Calu3 (cell line): Measurements from ENCODE around the gene CPA1. TPM values are rescaled to one million over a fixed set of nuclear protein-coding genes. Genes with fewer than 3 reads are reported as not detected.

Experiments
- BruUV-seq: library from RNA; stranded (reverse); fragments of 400-500 nt; replicated peaks from 2 replicates; lab custom pipeline; 2021; lab: Mats Ljungman, UMichigan
- CTCF ChIA-PET: fragments of 300-600 bp; sonication (Branson Sonifier 250); formaldehyde crosslinking; loops from one replicate; lab custom pipeline; 2022; ENCODE audit warnings: antibody characterized with exemption; lab: Charles Lee
- DNase-seq: peaks from one replicate; pipeline ENCODE4 v3.0.0; 2022
- H3K27ac Mint-ChIP-seq: one replicate; pipeline ENCODE4 v1.8.0; 2022; ENCODE audit warnings: mixed read lengths; ENCODE audit not compliant: unreplicated experiment
- H3K27me3 Mint-ChIP-seq: one replicate; pipeline ENCODE4 v1.8.0; 2022; ENCODE audit warnings: mixed read lengths; ENCODE audit not compliant: unreplicated experiment
- H3K36me3 Mint-ChIP-seq: one replicate; pipeline ENCODE4 v1.8.0; 2022; ENCODE audit warnings: mild to moderate bottlenecking, moderate library complexity, mixed read lengths; ENCODE audit not compliant: insufficient read depth, unreplicated experiment
- H3K4me1 Mint-ChIP-seq: one replicate; pipeline ENCODE4 v1.8.0; 2022; ENCODE audit warnings: mild to moderate bottlenecking, low read depth, mixed read lengths; ENCODE audit not compliant: unreplicated experiment
- H3K4me3 Mint-ChIP-seq: one replicate; pipeline ENCODE4 v1.8.0; 2022; ENCODE audit warnings: mild to moderate bottlenecking, low read depth, moderate library complexity, mixed read lengths; ENCODE audit not compliant: unreplicated experiment
- H3K9me3 Mint-ChIP-seq: one replicate; pipeline ENCODE4 v1.8.0; 2022; ENCODE audit warnings: low read depth, mixed read lengths; ENCODE audit not compliant: unreplicated experiment
- CTCF ChIP-seq: fragments of 200-600 bp; IDR thresholded peaks from one replicate; pipeline ENCODE4 v1.8.0; 2022; ENCODE audit warnings: antibody characterized with exemption; ENCODE audit not compliant: unreplicated experiment
- intact Hi-C: fragments of 100-400 bp; cut with micrococcal nuclease; formaldehyde crosslinking; loops from one replicate; pipeline ENCODE4 v1.10.0; 2022; ENCODE audit not compliant: unreplicated experiment
- total RNA-seq: library from RNA; stranded (reverse); gene quantifications from 2 replicates; pipeline ENCODE4 v1.2.3, GENCODE V29; 2022

The CPA1 gene
- total RNA-seq, 1 experiment from 2014 or later, result not detected

- no TSS peak for BruUV-seq
- intact Hi-C loops, result no loop called here
- H3K4me1 Mint-ChIP-seq, result peaks cover 16% of the 10 kb centered on the region
Observed at GRCh38 chr7:130365511-130366441, 14.5 kb upstream of the CPA1 start.

GRCh38 chr7:130366564-130366963, 13.7 kb upstream of the CPA1 start:
- Mint-ChIP-seq H3K4me1 (peaks cover 16% of the 10 kb centered on the region), H3K4me3 (no peak overlapping the region), H3K27ac (no peak overlapping the region), H3K9me3 (no peaks in the 10 kb centered on the region), H3K27me3 (no peaks in the 10 kb centered on the region), H3K36me3 (no peaks in the 10 kb centered on the region)
- TF ChIP-seq CTCF, result no peak
- CTCF ChIA-PET, result no interaction called here
- intact Hi-C loops, result no loop called here
- BruUV-seq, result no TSS peak
- DNase-seq, result no peak

More at GRCh38 chr7:130365511-130366441, 14.5 kb upstream of the CPA1 start:
- H3K4me3 Mint-ChIP-seq, result no peak overlapping the region
- no peak for DNase-seq
- no peaks in the 10 kb centered on the region for H3K36me3 Mint-ChIP-seq
- CTCF ChIA-PET, result no interaction called here
- H3K27ac Mint-ChIP-seq, result no peak overlapping the region
- TF ChIP-seq CTCF, result no peak
- no peaks in the 10 kb centered on the region for H3K27me3 Mint-ChIP-seq
- H3K9me3 Mint-ChIP-seq, result no peaks in the 10 kb centered on the region

GRCh38 chr7:130367088-130367755, 13.1 kb upstream of the CPA1 start:
- CTCF ChIA-PET, result no interaction called here
- no peaks in the 10 kb centered on the region for H3K36me3 Mint-ChIP-seq
- intact Hi-C loops, result no loop called here

More at GRCh38 chr7:130367088-130367755, 13.1 kb upstream of the CPA1 start:
- Mint-ChIP-seq H3K4me3 (no peak overlapping the region), H3K27me3 (no peaks in the 10 kb centered on the region), H3K4me1 (peaks cover 16% of the 10 kb centered on the region), H3K9me3 (peaks cover 3% of the 10 kb centered on the region), H3K27ac (no peak overlapping the region)
- DNase-seq, result no peak
- BruUV-seq, result no TSS peak
- TF ChIP-seq CTCF, result no peak
